GM20000 (cell line): Measurements from ENCODE around the gene CTXND2.

Experiments
- DNase-seq: peaks from one replicate; pipeline ENCODE4 v3.0.0; 2012; ENCODE audit warnings: low spot score
- TF ChIP-seq, protein P1 (sequence below): IDR thresholded peaks from 2 replicates; pipeline ENCODE4 v1.5.1; 2012; ENCODE audit warnings: mild to moderate bottlenecking, control low read depth; ENCODE audit errors: extremely low read depth, missing control alignments

Gene CTXND2

DNA sequence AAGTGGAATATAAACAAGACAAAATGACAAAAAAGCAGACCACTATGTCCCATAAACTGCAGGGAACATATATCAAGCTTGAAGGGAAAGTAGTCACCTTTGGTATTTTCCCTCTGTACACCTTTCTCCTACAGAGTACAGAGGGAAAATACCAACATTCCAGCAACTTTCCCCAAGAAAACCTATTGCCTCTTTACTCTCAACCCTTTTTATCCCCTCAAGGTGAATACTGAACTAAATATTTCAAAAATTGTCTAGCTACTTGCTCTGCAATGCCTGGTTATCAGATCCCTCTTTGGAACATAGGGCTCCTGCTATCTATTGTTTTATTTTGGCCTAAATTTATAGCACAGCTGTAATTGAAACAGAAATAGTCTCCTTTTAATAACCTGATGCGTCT is 15.8 kb downstream of the CTXND2 start:
- DNase-seq: no peak

DNA sequence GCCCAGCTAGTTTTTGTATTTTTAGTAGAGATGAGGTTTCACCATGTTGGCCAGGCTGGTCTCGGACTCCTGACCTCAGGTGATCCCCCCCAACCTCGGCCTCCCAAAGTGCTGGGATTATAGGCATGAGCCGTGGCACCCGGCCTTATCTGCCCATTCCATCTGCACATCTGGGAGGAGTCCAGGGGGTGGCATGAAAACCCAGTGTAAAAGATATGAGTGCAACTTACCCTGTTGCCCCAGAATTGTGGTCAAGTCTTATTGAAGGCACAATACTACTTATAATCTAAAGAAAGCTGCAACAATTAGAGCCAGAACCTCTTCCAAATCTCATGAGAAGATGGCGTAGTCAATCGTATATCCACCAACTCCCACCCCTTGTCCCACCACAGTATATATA is 18.4 kb downstream of the CTXND2 start:
- TF ChIP-seq, protein P1, sequence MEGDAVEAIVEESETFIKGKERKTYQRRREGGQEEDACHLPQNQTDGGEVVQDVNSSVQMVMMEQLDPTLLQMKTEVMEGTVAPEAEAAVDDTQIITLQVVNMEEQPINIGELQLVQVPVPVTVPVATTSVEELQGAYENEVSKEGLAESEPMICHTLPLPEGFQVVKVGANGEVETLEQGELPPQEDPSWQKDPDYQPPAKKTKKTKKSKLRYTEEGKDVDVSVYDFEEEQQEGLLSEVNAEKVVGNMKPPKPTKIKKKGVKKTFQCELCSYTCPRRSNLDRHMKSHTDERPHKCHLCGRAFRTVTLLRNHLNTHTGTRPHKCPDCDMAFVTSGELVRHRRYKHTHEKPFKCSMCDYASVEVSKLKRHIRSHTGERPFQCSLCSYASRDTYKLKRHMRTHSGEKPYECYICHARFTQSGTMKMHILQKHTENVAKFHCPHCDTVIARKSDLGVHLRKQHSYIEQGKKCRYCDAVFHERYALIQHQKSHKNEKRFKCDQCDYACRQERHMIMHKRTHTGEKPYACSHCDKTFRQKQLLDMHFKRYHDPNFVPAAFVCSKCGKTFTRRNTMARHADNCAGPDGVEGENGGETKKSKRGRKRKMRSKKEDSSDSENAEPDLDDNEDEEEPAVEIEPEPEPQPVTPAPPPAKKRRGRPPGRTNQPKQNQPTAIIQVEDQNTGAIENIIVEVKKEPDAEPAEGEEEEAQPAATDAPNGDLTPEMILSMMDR: no peak

More for the DNA sequence above, 15.8 kb downstream of the CTXND2 start:
- TF ChIP-seq, protein P1: no peak

DNA sequence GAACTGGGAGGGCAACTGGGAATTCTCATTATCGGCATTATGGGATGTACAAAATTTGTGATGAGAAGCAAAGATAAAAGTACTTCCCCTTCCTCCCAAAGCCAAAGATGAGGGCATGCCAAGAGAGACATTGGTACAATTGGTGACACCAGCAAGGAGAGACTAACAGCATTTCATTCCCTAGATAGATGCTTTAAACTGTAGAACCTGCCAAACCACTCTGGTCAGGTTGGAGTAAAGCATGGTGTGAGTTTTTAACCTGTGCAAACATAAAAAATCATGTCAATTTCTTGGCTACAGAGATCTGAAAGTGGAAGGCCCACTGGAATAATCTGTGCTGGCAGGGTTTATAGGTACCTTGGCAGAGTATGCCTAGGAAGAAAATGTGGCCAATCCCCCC is 19.4 kb downstream of the CTXND2 start:
- no peak for DNase-seq
- TF ChIP-seq, protein P1: no peak

More for the DNA sequence above, 18.4 kb downstream of the CTXND2 start:
- DNase-seq: no peak

DNA sequence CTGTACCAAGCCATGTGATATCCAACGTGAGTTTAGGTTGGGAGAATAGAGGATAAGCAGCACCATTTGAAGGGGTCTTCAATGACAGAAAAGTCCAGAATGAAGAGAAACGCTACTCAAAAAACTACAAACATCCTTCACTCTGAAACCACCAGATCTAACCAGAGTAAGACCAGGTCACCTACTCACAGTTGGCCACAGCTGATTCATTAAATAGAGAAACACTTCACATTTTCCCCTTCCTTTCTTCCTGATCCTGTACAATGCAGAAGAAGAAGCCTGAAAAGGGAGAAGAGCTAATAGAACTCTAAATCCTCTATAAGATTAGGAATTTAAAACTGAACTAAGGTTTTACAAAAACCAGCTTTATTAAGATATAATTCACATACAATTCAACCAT is 19.9 kb downstream of the CTXND2 start:
- no peak for DNase-seq
- TF ChIP-seq, protein P1: no peak

DNA sequence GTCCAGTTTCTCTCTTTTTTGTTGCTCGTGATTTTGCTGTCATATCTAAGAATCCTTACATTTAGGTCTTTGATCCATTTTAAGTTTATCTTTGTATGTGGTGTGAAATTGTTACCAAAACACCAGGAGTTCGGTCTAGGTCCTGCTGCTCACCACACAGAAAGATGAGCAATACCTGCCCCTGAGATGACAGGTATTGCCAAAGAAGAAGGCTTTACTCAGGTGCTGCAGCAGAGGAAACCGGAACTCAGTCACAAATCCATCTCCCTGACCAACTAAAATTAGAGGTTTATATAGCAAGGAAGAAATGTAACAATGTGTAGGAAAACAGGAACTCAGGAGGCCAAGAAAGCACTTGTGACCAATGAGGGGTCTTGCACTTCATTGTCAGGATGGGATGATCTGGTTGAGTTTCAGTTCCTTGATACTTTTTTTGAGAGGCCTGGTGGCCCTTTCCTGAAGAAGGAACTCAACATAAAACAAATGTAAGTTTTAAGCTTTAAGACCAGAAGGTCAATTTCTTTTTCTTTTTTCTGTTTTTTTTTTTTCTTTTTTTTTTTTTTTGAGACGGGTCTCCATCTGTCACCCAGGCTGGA is 22.7 kb downstream of the CTXND2 start:
- no peak for DNase-seq
- TF ChIP-seq, protein P1: no peak

DNA sequence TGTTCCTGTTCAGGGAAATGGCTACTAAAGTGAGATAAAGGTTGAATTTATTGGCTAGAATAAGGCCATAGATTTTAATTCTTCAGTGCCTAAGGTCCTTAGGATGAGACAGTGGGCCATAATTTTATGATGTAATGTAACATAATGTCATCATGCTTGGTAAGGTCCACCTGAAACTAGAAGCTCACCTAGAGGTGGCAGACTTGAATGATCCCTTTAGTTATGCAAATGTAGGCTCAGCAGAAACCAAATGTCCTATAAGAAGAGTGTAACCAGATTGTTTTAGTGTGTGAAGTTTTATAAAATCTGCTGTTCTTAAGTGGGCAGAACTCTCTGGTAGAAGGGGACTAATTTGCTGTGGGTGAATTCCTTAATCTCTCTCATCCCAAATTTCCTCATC is 25.7 kb downstream of the CTXND2 start:
- TF ChIP-seq, protein P1: no peak
- DNase-seq: no peak

DNA sequence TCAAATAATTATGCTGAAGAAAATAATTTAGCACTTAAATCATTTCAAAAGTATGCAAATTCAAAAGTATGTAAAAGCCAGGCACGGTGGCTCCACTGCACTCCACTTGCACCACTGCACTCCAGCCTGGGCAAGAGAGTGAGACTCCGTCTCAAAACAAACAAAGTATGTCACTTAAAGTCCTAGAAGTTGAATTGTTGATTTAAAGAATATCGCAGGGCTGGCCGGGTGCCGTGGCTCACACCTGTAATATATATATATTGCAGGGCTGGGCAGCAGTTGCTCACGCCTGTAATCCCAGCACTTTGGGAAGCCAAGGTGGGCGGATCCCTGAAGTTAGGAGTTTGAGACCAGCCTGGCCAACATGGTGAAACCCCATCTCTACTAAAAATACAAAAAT is 30.5 kb downstream of the CTXND2 start:
- TF ChIP-seq, protein P1: no peak

More for the DNA sequence above, 30.5 kb downstream of the CTXND2 start:
- no peak for DNase-seq
